GM19395 (cell line): ENCODE data around the gene CORO2B.
"Not testable (repeated sequence)": the region's sequence is repeated elsewhere in the genome, so short reads cannot be mapped to it uniquely, and the experiment has no call there.

Source experiments
- ATAC-seq: cut with Tn5 transposase; IDR thresholded peaks from one replicate; pipeline ENCODE4 v1.9.1; 2021; ENCODE audit warnings: mild to moderate bottlenecking, moderate library complexity; ENCODE audit not compliant: unreplicated experiment

Gene CORO2B

GRCh38 chr15:68667800-68668625, 89.2 kb downstream of the CORO2B start:
- no peak for ATAC-seq

GRCh38 chr15:68668926-68669600, 90.3 kb downstream of the CORO2B start:
- no peak for ATAC-seq

DNA sequence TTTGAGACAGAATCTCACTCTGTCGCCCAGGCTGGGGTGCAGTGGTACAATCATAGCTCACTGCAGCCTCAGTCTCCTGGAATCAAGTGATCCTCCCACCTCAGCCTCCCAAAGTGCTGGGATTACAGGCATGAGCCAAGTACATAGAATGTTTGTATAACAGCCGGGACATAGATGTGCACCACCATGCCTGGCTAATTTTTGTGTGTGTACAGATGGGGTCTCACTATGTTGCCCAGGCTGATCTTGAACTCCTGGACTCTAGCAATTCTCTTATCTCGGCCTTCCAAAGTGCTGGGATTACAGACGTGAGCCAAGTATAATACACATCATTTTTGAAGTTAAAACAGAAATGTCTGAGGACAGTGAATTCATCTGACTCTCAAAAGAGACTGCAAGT, 93.5 kb downstream of the CORO2B start:
- ATAC-seq, result no peak

DNA sequence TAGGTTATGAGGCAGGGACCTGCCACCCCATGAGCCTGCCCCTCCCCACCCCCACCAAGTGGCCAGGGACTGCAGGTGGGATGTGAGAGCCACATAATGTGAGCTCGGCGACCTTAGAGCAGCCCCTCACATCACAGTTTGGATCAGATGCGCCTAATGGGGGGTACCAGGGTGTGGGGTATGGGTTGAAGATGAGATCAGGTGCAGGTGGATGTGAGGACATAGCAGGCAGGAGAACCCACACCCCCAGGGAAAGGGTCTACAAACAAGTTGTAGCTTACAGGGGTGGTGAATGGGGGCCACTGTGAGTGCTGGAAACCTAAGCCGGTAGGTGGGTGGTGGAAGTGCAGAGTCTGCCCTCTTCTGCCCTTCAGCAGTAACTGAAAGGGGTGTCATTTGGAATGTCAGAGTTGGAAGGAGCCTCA, 94.0 kb downstream of the CORO2B start:
- no peak for ATAC-seq

DNA sequence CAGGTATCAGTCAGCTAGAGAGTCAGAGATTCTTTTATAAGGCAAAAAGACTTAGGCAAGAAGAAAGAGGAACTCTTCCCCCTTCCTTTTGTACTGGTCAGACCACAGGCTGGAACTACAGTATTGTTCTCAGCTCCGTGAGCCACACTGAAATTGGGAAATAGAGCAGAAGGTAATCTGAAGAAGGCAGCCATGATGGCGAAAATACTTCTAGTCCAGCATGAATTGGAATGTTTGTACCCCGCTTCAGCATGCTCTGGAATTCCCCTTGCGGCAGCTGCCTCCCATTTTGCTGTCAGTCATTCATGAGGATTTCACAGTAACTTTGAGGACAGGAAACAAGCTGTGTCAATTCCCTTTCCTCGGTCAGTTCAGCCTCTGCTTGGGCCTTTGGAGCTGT, 96.2 kb downstream of the CORO2B start:
- no peak for ATAC-seq

GRCh38 chr15:68676011-68676605, 97.3 kb downstream of the CORO2B start:
- ATAC-seq, result no peak

GRCh38 chr15:68676926-68677325, 98.1 kb downstream of the CORO2B start:
- ATAC-seq, result no peak

DNA sequence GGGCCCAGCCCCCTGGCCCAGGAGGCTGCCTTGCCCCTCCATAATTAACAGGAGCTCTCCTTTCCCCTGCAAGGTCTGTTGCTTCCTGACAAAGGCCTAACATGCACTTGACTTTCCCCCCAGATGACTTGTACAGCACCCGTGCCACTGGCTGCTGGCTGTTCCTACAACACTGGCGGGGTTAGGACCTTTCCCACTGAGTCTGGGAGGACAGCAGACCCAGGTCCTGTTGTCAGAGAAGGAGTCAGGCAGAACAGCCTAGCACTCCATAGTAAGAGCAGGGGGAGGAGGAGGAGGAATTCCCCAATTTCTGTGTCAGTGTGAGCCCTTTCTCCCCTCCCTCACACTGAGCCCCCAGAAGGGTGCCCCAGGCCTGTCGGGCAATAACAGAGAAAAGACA, 99.2 kb downstream of the CORO2B start:
- ATAC-seq, result no peak

DNA sequence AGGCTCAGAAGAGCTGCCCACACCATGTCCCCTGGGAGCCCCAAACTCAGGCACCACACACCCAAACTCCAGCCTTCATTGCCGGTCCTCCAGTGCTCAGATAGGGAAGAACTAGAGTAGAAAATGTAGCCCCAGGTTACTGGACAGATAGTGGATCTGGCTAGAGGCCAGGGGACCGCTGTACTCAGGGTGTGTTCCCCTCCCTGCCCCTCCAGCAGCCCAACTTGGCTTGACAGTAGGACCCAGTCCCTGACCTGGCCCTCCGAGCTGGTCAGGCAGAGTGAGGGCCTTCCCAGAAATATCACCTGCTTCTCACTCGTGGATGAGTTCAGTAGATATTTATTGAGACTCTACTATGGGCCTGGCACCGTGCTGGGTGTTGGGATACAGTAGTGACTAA, 100.0 kb downstream of the CORO2B start:
- no peak for ATAC-seq

GRCh38 chr15:68679161-68679560, 100.4 kb downstream of the CORO2B start:
- no peak for ATAC-seq

DNA sequence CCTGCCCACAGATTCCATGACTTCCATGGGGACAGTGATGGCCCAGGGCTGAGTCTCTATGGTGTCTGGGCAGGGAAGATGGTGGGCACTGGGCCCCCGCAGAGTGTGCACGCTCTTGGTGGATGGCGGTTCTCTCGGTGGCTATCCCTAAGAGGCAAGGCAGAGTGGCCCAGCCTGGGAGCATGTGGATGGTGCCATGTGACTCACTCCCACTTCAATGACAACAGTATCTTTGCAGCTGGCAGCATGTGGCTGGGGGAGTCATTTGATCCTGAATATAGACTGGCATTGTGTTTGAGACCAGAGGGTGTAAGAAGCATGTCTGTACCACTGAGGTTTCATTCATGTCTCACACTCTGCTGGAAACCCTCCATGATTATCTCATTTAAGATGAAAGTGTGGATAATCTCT, 101.2 kb downstream of the CORO2B start:
- ATAC-seq, result no peak

DNA sequence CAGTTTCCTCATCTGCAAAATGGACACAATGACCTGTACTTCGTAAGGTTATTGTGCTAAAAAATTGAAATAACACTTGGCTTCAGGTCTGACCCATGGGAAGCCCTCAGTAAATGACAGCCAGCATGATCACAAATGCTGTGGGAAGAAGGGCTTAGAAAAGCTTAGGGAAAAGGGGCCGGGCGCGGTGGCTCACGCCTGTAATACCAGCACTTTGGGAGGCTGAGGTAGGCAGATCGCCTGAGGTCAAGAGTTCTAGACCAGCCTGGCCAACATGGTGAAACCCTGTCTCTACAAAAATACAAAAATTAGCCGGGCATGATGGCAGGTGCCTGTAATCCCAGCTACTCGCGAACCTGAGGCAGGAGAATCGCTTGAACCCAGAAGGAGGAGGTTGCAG, 102.0 kb downstream of the CORO2B start:
- not testable (repeated sequence) for ATAC-seq

- no peak for ATAC-seq
These were observed 103.0 kb downstream of the CORO2B start for GRCh38 chr15:68681836-68682235.

DNA sequence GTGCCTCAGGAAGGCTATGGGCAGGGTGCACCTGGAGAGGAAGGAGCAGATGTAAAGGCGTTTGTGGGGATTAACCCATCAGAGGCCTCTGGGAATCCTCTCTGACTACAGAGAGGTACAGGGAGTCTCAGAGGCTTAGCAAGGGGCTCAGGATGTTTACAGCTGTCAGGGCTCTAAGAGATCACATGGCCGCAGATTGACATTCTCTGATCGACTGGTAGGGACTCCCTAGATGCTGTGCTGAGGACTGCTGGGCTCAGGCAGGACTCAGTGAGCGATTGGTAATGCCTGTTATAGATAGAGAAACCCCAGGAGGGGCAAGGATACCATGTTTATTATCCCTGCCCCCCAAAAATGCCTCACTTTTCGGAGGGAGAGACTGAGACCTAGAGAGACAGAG, 103.5 kb downstream of the CORO2B start:
- ATAC-seq, result no peak

GRCh38 chr15:68683026-68683425, 104.2 kb downstream of the CORO2B start:
- ATAC-seq, result no peak

DNA sequence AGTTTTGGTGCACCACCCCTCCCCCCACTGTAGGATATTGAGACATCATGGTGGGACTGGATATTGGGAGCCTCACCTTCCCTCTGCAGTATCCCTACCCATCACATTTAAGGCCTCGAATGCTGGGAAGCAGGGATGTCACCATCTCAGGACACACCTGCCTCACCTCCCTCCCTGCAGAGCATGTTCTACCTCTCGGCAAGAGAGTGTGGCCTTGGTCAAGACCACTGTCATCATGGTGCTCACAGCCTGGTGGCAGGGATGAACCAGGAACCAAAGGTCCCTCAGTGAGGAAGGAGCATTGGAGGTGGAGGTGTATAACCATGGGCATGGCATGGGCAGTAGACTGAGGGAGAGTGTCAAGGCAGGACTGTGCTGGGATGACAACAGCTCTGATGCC, 104.8 kb downstream of the CORO2B start:
- no peak for ATAC-seq

DNA sequence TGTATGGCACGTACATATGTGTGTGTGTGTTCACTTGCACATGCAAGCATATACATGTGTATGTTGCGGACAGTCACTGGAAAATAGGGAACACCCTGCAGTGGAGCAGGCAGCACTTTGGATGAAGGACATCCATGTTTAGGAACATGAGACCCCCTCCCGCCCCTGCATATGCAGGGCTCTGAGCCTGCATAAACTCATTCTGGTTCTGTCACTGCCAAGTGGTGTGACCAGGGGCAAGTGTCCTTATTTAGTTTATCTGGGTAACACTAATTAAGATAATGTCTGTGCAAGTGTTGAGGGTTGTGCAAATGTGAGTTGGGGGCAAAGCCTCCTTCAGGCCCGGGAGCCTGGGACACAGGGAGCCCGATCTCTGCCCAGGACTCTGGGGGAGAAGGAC, 105.7 kb downstream of the CORO2B start:
- ATAC-seq, result no peak

DNA sequence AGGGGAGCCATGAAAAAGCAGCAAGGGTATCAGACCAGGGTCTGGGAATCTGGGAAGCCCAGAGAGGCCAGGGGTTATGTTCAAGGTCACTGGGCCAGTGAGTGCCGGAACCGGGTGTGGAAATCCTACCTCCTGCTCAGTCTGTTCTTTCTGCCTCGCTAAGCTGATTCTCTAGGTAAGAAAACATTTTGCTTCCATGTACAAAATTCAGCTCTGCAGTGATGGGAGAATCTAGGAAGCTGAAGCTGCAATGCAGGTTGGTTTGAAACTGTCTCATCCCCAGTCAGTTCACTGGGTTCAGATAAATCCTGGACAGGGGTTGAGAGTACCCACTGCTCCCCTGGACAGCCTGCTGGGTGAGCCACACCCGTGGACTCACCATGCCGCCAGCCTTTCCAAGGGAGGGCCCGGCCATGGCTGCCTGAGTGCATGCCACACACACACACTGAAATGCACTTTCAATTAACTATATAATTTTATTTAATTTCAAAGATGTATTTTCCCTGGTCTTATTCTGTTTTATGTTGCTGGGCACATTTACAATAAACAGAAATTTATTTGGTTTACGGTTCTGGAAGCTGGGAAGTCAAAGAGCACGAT, 108.4 kb downstream of the CORO2B start:
- no peak for ATAC-seq

DNA sequence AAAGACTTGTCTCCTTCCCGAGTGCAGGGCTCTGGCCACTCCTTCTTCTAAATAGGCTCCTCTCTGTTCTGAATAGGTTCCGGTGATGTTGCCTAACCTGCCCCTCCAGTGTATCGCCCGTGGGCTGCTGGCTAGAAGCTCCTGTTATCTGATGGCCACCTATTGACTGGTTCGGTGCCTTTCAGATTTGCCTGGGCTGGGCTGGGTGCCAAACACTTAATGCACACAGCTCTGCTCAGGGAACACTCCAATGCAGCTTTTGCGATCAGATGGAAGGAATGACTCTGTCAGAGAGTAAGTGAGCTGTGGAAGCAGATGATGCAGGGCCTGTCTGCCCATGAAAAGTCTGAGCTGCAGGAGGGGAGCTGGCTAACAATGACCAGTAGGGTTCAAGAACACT, 112.9 kb downstream of the CORO2B start:
- no peak for ATAC-seq

- ATAC-seq, result no peak
These were observed 114.3 kb downstream of the CORO2B start for GRCh38 chr15:68693071-68693470.

GRCh38 chr15:68694111-68694510, 115.3 kb downstream of the CORO2B start:
- ATAC-seq, result no peak
